GM12878 (cell line): ENCODE measurements around the gene COL1A1. TPM values are rescaled to one million over a fixed set of nuclear protein-coding genes. Genes with fewer than 3 reads are reported as not detected.

ENCODE experiments used
- ATAC-seq: fragments of 200-7000 bp; cut with Tn5 transposase; 3 replicates; pipeline ENCODE4 v1.9.1; 2020; ENCODE audit warnings: mild to moderate bottlenecking, moderate library complexity
- BruUV-seq: library from RNA; stranded (reverse); fragments of 400-500 nt; replicated peaks from 2 replicates; lab custom pipeline; 2021; lab: Mats Ljungman, UMichigan
- CTCF ChIA-PET: fragments of 300-600 bp; sonication (Branson Sonifier 250); formaldehyde crosslinking; extraction: SDS; loops from one replicate; lab custom pipeline; 2021; ENCODE audit warnings: inconsistent platforms; lab: Yijun Ruan, JAX
- POLR2A ChIA-PET: fragments of 350-600 bp; formaldehyde crosslinking; extraction: SDS; loops from one replicate; lab custom pipeline; 2021; ENCODE audit warnings: inconsistent platforms; lab: Charles Lee
- RAD21 ChIA-PET: fragments of 300-600 bp; sonication (Branson Sonifier 250); formaldehyde crosslinking; loops from one replicate; lab custom pipeline; 2023; ENCODE audit warnings: antibody characterized with exemption; ENCODE audit not compliant: unreplicated experiment; lab: Charles Lee
- SMC1A ChIA-PET: fragments of 300-600 bp; sonication (Branson Sonifier 250); formaldehyde crosslinking; loops from one replicate; lab custom pipeline; 2023; ENCODE audit not compliant: unreplicated experiment, uncharacterized antibody; lab: Charles Lee
- DNase-seq: peaks from one replicate; pipeline ENCODE4 v3.0.0-alpha.2; 2011; ENCODE audit warnings: low read depth, low spot score
- FAIRE-seq: peaks from 3 replicates; lab custom pipeline; 2011; peaks lifted over from hg19 to GRCh38; lab: Jason Lieb, UNC
- H2AFZ ChIP-seq: 2 replicates; pipeline ENCODE4 v1.6.0; 2011; ENCODE audit warnings: low read depth, low read length, control low read depth; ENCODE audit not compliant: control insufficient read depth
- H3K27ac ChIP-seq: 2 replicates; pipeline ENCODE4 v1.5.1; 2011; ENCODE audit warnings: control low read depth; ENCODE audit not compliant: control insufficient read depth, insufficient read depth
- H3K27me3 ChIP-seq, 2 experiments: replicated peaks in 1 of 2; 2 replicates each; pipeline versions ENCODE4 v1.6.0 to v1.6.1; 2011; ENCODE audit warnings: low read length in 1 of 2; ENCODE audit not compliant: control insufficient read depth in 2 of 2, insufficient read depth in 2 of 2
- H3K36me3 ChIP-seq, 2 experiments: 2 replicates each; pipeline ENCODE4 v1.5.1; 2011; ENCODE audit warnings: low read length in 1 of 2; ENCODE audit not compliant: control insufficient read depth in 2 of 2, insufficient read depth in 2 of 2
- H3K4me1 ChIP-seq: 2 replicates; pipeline ENCODE4 v1.6.1; 2011; ENCODE audit warnings: mild to moderate bottlenecking, low read length, moderate library complexity, mixed read lengths; ENCODE audit not compliant: control insufficient read depth, insufficient read depth
- H3K4me2 ChIP-seq: 2 replicates; pipeline ENCODE4 v1.6.0; 2011; ENCODE audit warnings: control low read depth; ENCODE audit not compliant: control insufficient read depth, insufficient read depth
- H3K4me3 ChIP-seq: fragments of 200-600 bp; sonication (generic); 2 replicates; pipeline ENCODE4 v1.5.1; 2016
- H3K79me2 ChIP-seq: 2 replicates; pipeline ENCODE4 v1.6.0; 2011; ENCODE audit warnings: low read length; ENCODE audit not compliant: control insufficient read depth, insufficient read depth
- H3K9ac ChIP-seq: 2 replicates; pipeline ENCODE4 v1.8.0; 2011; ENCODE audit warnings: low read length, control low read depth, mixed read lengths; ENCODE audit not compliant: control insufficient read depth, insufficient read depth
- H3K9me3 ChIP-seq: replicated peaks from 3 replicates; pipeline ENCODE4 v1.5.1; 2011; ENCODE audit warnings: mild to moderate bottlenecking, low read length; ENCODE audit not compliant: control insufficient read depth, insufficient read depth
- H4K20me1 ChIP-seq: 2 replicates; pipeline ENCODE4 v1.6.0; 2011; ENCODE audit not compliant: control insufficient read depth, insufficient read depth
- BMI1 ChIP-seq: fragments of 450-650 bp; IDR thresholded peaks from 2 replicates; pipeline ENCODE4 v1.6.1; 2016; ENCODE audit warnings: mild to moderate bottlenecking, moderate library complexity, borderline replicate concordance
- E4F1 ChIP-seq: fragments of 450-650 bp; IDR thresholded peaks from 2 replicates; pipeline ENCODE4 v1.6.1; 2018; ENCODE audit warnings: borderline replicate concordance, mild to moderate bottlenecking; ENCODE audit not compliant: partially characterized antibody
- FOXM1 ChIP-seq: IDR thresholded peaks from 2 replicates; pipeline ENCODE4 v1.6.1; 2012; ENCODE audit warnings: low read depth, mild to moderate bottlenecking, inconsistent platforms, low read length, moderate library complexity
- IKZF2 ChIP-seq, 2 experiments: fragments of 450-650 bp; IDR thresholded peaks; 2 replicates each; pipeline ENCODE4 v1.6.1; 2017; ENCODE audit warnings: mild to moderate bottlenecking in 2 of 2, moderate library complexity in 2 of 2
- IRF5 ChIP-seq: fragments of 450-650 bp; IDR thresholded peaks from 2 replicates; pipeline ENCODE4 v1.6.1; 2017; ENCODE audit warnings: borderline replicate concordance
- KAT2A ChIP-seq: conservative IDR thresholded peaks from 2 replicates; pipeline ENCODE4 v1.6.1; 2011; ENCODE audit warnings: low read depth, low read length; ENCODE audit not compliant: control insufficient read depth
- KDM1A ChIP-seq: fragments of 200-600 bp; sonication (generic); IDR thresholded peaks from 2 replicates; pipeline ENCODE4 v1.6.1; 2016; ENCODE audit warnings: borderline replicate concordance
- KLF5 ChIP-seq: fragments of 450-650 bp; IDR thresholded peaks from 2 replicates; pipeline ENCODE4 v1.6.1; 2014; ENCODE audit warnings: mild to moderate bottlenecking; ENCODE audit not compliant: partially characterized antibody
- NR2C2 ChIP-seq: IDR thresholded peaks from 2 replicates; pipeline ENCODE4 v1.6.1; 2011; ENCODE audit warnings: borderline replicate concordance, low read depth; ENCODE audit not compliant: control insufficient read depth, insufficient read length
- RFX5 ChIP-seq: IDR thresholded peaks from 2 replicates; pipeline ENCODE4 v1.6.1; 2011; ENCODE audit warnings: low read depth, low read length, improper control_type of control experiment
- RUNX3 ChIP-seq: IDR thresholded peaks from 2 replicates; pipeline ENCODE4 v1.6.1; 2012; ENCODE audit warnings: low read length, inconsistent platforms
- SMAD1 ChIP-seq: fragments of 450-650 bp; IDR thresholded peaks from 2 replicates; pipeline ENCODE4 v1.6.1; 2018; ENCODE audit warnings: mild to moderate bottlenecking, low read depth; ENCODE audit not compliant: partially characterized antibody
- WGBS: methylation state at CpG from one replicate; pipeline ENCODE4 v1.1.6; 2016; ENCODE audit warnings: low lambda C conversion rate; ENCODE audit not compliant: insufficient replicate concordance, insufficient coverage; ENCODE audit errors: missing lambda C conversion rate; 5-methylcytosine and 5-hydroxymethylcytosine counted together
- in situ Hi-C: fragments of 300-500 bp; cut with MboI; formaldehyde crosslinking; loops from 9 replicates; pipeline ENCODE4 v1.14.3; 2018; ENCODE audit warnings: mixed read lengths
- intact Hi-C: fragments of 100-400 bp; cut with micrococcal nuclease; formaldehyde crosslinking; loops from one replicate; pipeline ENCODE4 v1.14.2; 2022; ENCODE audit not compliant: unreplicated experiment
- polyA plus RNA-seq, 11 experiments: library from polyadenylated mRNA; depleted of rRNA in 4 of 11; unstranded in 6 of 11; stranded (reverse) in 5 of 11; fragments of >200 nt; fragmentation: Nextera tagmentation in 4 of 11; fragmentation: Illumina TruSeq in 1 of 11; extraction: Ambion mirVana in 4 of 11; extraction: Trizol in 1 of 11; gene quantifications; 1 replicate in 1 of 11; 2 replicates in 10 of 11; pipeline versions ENCODE4 v1.2.1 to v1.2.3, GENCODE V29; 2011 to 2016; ENCODE audit warnings: inconsistent platforms in 2 of 11, missing spikeins in 2 of 11, low read depth in 1 of 11
- total RNA-seq, 4 experiments: library from RNA; depleted of rRNA in 3 of 4; stranded (reverse); fragments of >200 nt in 3 of 4; fragmentation: Illumina TruSeq in 1 of 4; extraction: Trizol in 1 of 4; gene quantifications; 2 replicates each; pipeline versions ENCODE4 v1.2.1 to v1.2.3, GENCODE V29; 2013 to 2021

COL1A1 gene
- total and polyA plus RNA-seq, 10 of the 15 experiments (the other 5 are each of a cell fraction or from before 2014, with no cell fraction given) = 0.18 to 7.7 (median 2.3) TPM

GRCh38 chr17:50190603-50191358, 10.7 kb downstream of the COL1A1 start:
- Histone ChIP-seq H2AFZ (no peak overlapping the region), H3K36me3 (peaks cover 0 to 3% of the 10 kb centered on the region in 2 experiments; a peak in 2 of 4 replicates), H3K4me1 (peaks cover 18% of the 10 kb centered on the region), H3K79me2 (no peaks in the 10 kb centered on the region; the same call in 1 of the 2 replicates), H3K9me3 (no peaks in the 10 kb centered on the region), H3K27ac (no peak overlapping the region), H3K27me3 (no peaks in the 10 kb centered on the region), H4K20me1 (no peaks in the 10 kb centered on the region), H3K4me3 (no peak overlapping the region), H3K9ac (no peak overlapping the region), H3K4me2 (no peak overlapping the region)
- DNase-seq (no peak), ATAC-seq (no peak), FAIRE-seq (no peak)
- TF ChIP-seq BMI1 (peak; percentile 42; the same call in 1 of the 2 replicates), RFX5 (no peak)
- RAD21 ChIA-PET = interaction anchor here (8.8 kb wide), 1 partner anchor 21 kb away, joined by 176 read pairs; no protein-coding TSS in a partner anchor
- in situ Hi-C loops (loop anchor here (10.0 kb wide), 1 partner anchor 104 kb away; no protein-coding TSS in a partner anchor), intact Hi-C loops (no loop called here)
- WGBS = 58% methylated on average over 8 of the region's 8 CpGs
- CTCF ChIA-PET = interaction anchor here (1.6 to 10.1 kb wide), 2 partner anchors 9 to 19 kb away, joined by 3 to 514 read pairs; partner anchors contain the start of gene SGCA
- POLR2A ChIA-PET = no interaction called here
- BruUV-seq = no TSS peak
- SMC1A ChIA-PET = interaction anchor here (0.5 to 1.6 kb wide), 2 partner anchors 12 to 21 kb away, joined by 3 to 11 read pairs; no protein-coding TSS in a partner anchor

- in situ Hi-C loops = loop anchor here (10.0 kb wide), 1 partner anchor 105 kb away; no protein-coding TSS in a partner anchor
- H4K20me1 ChIP-seq = no peaks in the 10 kb centered on the region
- 70% methylated on average over 8 of the region's 8 CpGs for WGBS
- CTCF ChIA-PET = interaction anchor here (1.6 to 10.1 kb wide), 2 partner anchors 10 to 19 kb away, joined by 3 to 514 read pairs; partner anchors contain the start of gene SGCA
- intact Hi-C loops = no loop called here
- peaks cover 0 to 6% of the 10 kb centered on the region in 2 experiments; a peak in 2 of 4 replicates for H3K36me3 ChIP-seq
- RAD21 ChIA-PET = interaction anchor here (8.8 kb wide), 1 partner anchor 20 kb away, joined by 176 read pairs; no protein-coding TSS in a partner anchor
- ATAC-seq (no peak), DNase-seq (no peak), FAIRE-seq (no peak)
- no peak overlapping the region for H2AFZ ChIP-seq
- POLR2A ChIA-PET = interaction anchor here (0.5 kb wide), 1 partner anchor 10 kb away, joined by 3 read pairs; no protein-coding TSS in a partner anchor
- SMC1A ChIA-PET = interaction anchor here (0.5 kb wide), 1 partner anchor 12 kb away, joined by 3 read pairs; no protein-coding TSS in a partner anchor
- no peak overlapping the region for H3K4me3 ChIP-seq
- no peak overlapping the region for H3K27ac ChIP-seq
- H3K9ac ChIP-seq = no peak overlapping the region
- no peaks in the 10 kb centered on the region for H3K9me3 ChIP-seq
- H3K27me3 ChIP-seq = no peaks in the 10 kb centered on the region
- no TSS peak for BruUV-seq
- H3K79me2 ChIP-seq = no peaks in the 10 kb centered on the region; the same call in 1 of the 2 replicates
- peaks cover 23% of the 10 kb centered on the region for H3K4me1 ChIP-seq
- H3K4me2 ChIP-seq = no peak overlapping the region
- TF ChIP-seq RUNX3 (no peak), E4F1 (no peak), SMAD1 (no peak), IKZF2 (IDR thresholded peaks at IDR 0.05) (no peak), NR2C2 (no peak), IRF5 (no peak), KDM1A (no peak), KAT2A (no peak), FOXM1 (no peak), KLF5 (no peak)
Measured at GRCh38 chr17:50190293-50190602, 11.2 kb downstream of the COL1A1 start.
